Naive thymus-derived CD4-positive, alpha-beta T cell (primary cell): Measurements from ENCODE around the gene HMCN1. TPM values are rescaled to one million over a fixed set of nuclear protein-coding genes. Genes with fewer than 3 reads are reported as not detected.
A peak's percentile ranks its signal among the peaks of the same experiment; 100 is the strongest.

Source experiments
- ATAC-seq: fragments of 150-1000 bp; cut with Tn5 transposase; 2 replicates; pipeline ENCODE4 v1.10.0; 2021; ENCODE audit warnings: mild to moderate bottlenecking, moderate library complexity
- CTCF ChIA-PET: fragments of 350-600 bp; sonication (Branson Sonifier 250); formaldehyde crosslinking; loops from one replicate; lab custom pipeline; 2021; ENCODE audit warnings: antibody characterized with exemption; lab: Charles Lee
- POLR2A ChIA-PET: fragments of 350-600 bp; sonication (Branson Sonifier 250); formaldehyde crosslinking; loops from one replicate; lab custom pipeline; 2021; ENCODE audit warnings: antibody characterized with exemption, inconsistent platforms; lab: Charles Lee
- DNase-seq, 9 donors: peaks; one replicate each; pipeline versions ENCODE4 v3.0.0 to v3.0.0-alpha.2; 2020 to 2022; ENCODE audit warnings: mixed read lengths in 1 of 9
- H3K27ac ChIP-seq: one replicate; pipeline ENCODE4 v1.7.0; 2013; ENCODE audit warnings: mild to moderate bottlenecking, low read depth, low read length, moderate library complexity
- H3K27me3 ChIP-seq, 2 donors: one replicate each; pipeline ENCODE4 v1.7.0; 2013; ENCODE audit warnings: low read length in 2 of 2, mild to moderate bottlenecking in 2 of 2, moderate library complexity in 2 of 2; ENCODE audit not compliant: control insufficient read depth in 2 of 2, insufficient read depth in 2 of 2
- H3K36me3 ChIP-seq, 3 experiments: 1 replicate in 2 of 3; 2 replicates in 1 of 3; pipeline ENCODE4 v1.7.0; 2013; ENCODE audit warnings: low read length in 3 of 3, mild to moderate bottlenecking in 3 of 3, moderate library complexity in 1 of 3; ENCODE audit not compliant: insufficient read depth in 3 of 3, control insufficient read depth in 2 of 3
- H3K4me1 ChIP-seq, 2 donors: one replicate each; pipeline ENCODE4 v1.7.0; 2013; ENCODE audit warnings: low read length in 2 of 2, mild to moderate bottlenecking in 2 of 2, moderate library complexity in 1 of 2; ENCODE audit not compliant: control insufficient read depth in 2 of 2, insufficient read depth in 2 of 2
- H3K4me3 ChIP-seq: 2 replicates; pipeline ENCODE4 v1.7.0; 2013; ENCODE audit warnings: mild to moderate bottlenecking, low read length
- H3K9me3 ChIP-seq, 3 experiments: 1 replicate in 2 of 3; 2 replicates in 1 of 3; pipeline ENCODE4 v1.7.0; 2013; ENCODE audit warnings: low read length in 3 of 3; ENCODE audit not compliant: control insufficient read depth in 2 of 3
- H3K27ac Mint-ChIP-seq, 9 donors: one replicate each; pipeline ENCODE4 v1.8.0; 2020 to 2022; ENCODE audit warnings: mixed read lengths in 9 of 9, mild to moderate bottlenecking in 8 of 9, moderate library complexity in 5 of 9, inconsistent platforms in 2 of 9
- H3K27me3 Mint-ChIP-seq, 5 donors: one replicate each; pipeline ENCODE4 v1.8.0; 2021 to 2022; ENCODE audit warnings: mixed read lengths in 5 of 5, mild to moderate bottlenecking in 1 of 5
- H3K36me3 Mint-ChIP-seq, 5 donors: one replicate each; pipeline ENCODE4 v1.8.0; 2020 to 2022; ENCODE audit warnings: mixed read lengths in 5 of 5, mild to moderate bottlenecking in 3 of 5, inconsistent platforms in 1 of 5
- H3K4me1 Mint-ChIP-seq, 7 donors: one replicate each; pipeline ENCODE4 v1.8.0; 2020 to 2022; ENCODE audit warnings: mixed read lengths in 7 of 7, mild to moderate bottlenecking in 3 of 7, inconsistent platforms in 1 of 7
- H3K4me3 Mint-ChIP-seq, 10 donors: one replicate each; pipeline ENCODE4 v1.8.0; 2020 to 2022; ENCODE audit warnings: mild to moderate bottlenecking in 10 of 10, mixed read lengths in 10 of 10, moderate library complexity in 6 of 10, inconsistent platforms in 2 of 10
- H3K9me3 Mint-ChIP-seq, 11 donors: one replicate each; pipeline ENCODE4 v1.8.0; 2020 to 2022; ENCODE audit warnings: mixed read lengths in 11 of 11, mild to moderate bottlenecking in 4 of 11, inconsistent platforms in 1 of 11, moderate library complexity in 1 of 11
- intact Hi-C, 2 donors: fragments of 100-400 bp; cut with micrococcal nuclease; formaldehyde crosslinking; loops; one replicate each; pipeline ENCODE4 v1.15.1; 2023
- polyA plus RNA-seq, 2 donors: library from polyadenylated mRNA; unstranded; fragments of 300-500 nt; fragmentation: Illumina TruSeq; gene quantifications; one replicate each; pipeline ENCODE4 v1.2.3, GENCODE V29; 2021
- total RNA-seq, 6 experiments: library from RNA in 5 of 6; stranded (reverse) in 5 of 6; gene quantifications; 1 replicate in 5 of 6; 2 replicates in 1 of 6; pipeline ENCODE4 v1.2.3 and lab custom pipeline; 2021 to 2026

The HMCN1 gene
- total and polyA plus RNA-seq, 7 experiments from 2014 or later = under 0.01 to 0.19 (median 0.16) TPM; not detected in 3

GRCh38 chr1:185732951-185733350 is 1.2 kb upstream of the HMCN1 start:
- peaks cover 61 to 82% (median 72%) of the 10 kb centered on the region in 5 donors for H3K27me3 Mint-ChIP-seq
- peaks cover 0 to 15% (median 4%) of the 10 kb centered on the region in 5 donors for H3K36me3 Mint-ChIP-seq
- no peak overlapping the region for H3K27ac ChIP-seq
- H3K9me3 Mint-ChIP-seq = peaks cover 3 to 35% (median 23%) of the 10 kb centered on the region in 11 donors
- peaks cover 12 to 22% (median 16%) of the 10 kb centered on the region in 7 donors for H3K4me1 Mint-ChIP-seq
- H3K9me3 ChIP-seq = peaks cover 0 to 15% (median 0%) of the 10 kb centered on the region in 3 experiments
- no peak overlapping the region for H3K4me3 ChIP-seq
- no peak overlapping the region for H3K27ac Mint-ChIP-seq
- no peak for ATAC-seq
- no peaks in the 10 kb centered on the region for H3K36me3 ChIP-seq
- ChIA-PET POLR2A (no interaction called here), CTCF (no interaction called here)
- no peak for DNase-seq
- peaks cover 0 to 3% of the 10 kb centered on the region in 2 donors for H3K4me1 ChIP-seq
- peaks cover 0 to 5% of the 10 kb centered on the region in 2 donors for H3K27me3 ChIP-seq
- intact Hi-C loops = no loop called here
- H3K4me3 Mint-ChIP-seq = peak overlapping the region in 2 of 10 donors; percentile 71 to 79

- peaks cover 67 to 81% (median 76%) of the 10 kb centered on the region in 5 donors for H3K27me3 Mint-ChIP-seq
- Histone ChIP-seq H3K27me3 (peaks cover 0 to 5% of the 10 kb centered on the region in 2 donors), H3K27ac (no peak overlapping the region), H3K9me3 (peaks cover 0 to 15% (median 0%) of the 10 kb centered on the region in 3 experiments), H3K4me1 (peaks cover 0 to 3% of the 10 kb centered on the region in 2 donors), H3K36me3 (no peaks in the 10 kb centered on the region), H3K4me3 (no peak overlapping the region)
- POLR2A ChIA-PET = no interaction called here
- H3K9me3 Mint-ChIP-seq = peaks cover 3 to 37% (median 25%) of the 10 kb centered on the region in 11 donors
- peak overlapping the region; percentile 49 to 79 (median 72) for H3K4me3 Mint-ChIP-seq
- intact Hi-C loops = no loop called here
- no peak for ATAC-seq
- CTCF ChIA-PET = interaction anchor here (0.5 kb wide), 1 partner anchor 55 kb away, joined by 3 read pairs; no protein-coding TSS in a partner anchor
- peaks cover 12 to 22% (median 16%) of the 10 kb centered on the region in 7 donors for H3K4me1 Mint-ChIP-seq
- H3K27ac Mint-ChIP-seq = no peak overlapping the region
- no peak for DNase-seq
- peaks cover 2 to 24% (median 9%) of the 10 kb centered on the region in 5 donors for H3K36me3 Mint-ChIP-seq
Measured at GRCh38 chr1:185734929-185735700, 924 bp downstream of the HMCN1 start.

- H3K9me3 Mint-ChIP-seq = peaks cover 3 to 35% (median 24%) of the 10 kb centered on the region in 11 donors
- H3K4me3 Mint-ChIP-seq = peak overlapping the region in 1 of 10 donors; percentile 79
- DNase-seq = no peak
- peaks cover 0 to 14% (median 0%) of the 10 kb centered on the region in 3 experiments for H3K9me3 ChIP-seq
- H3K27ac Mint-ChIP-seq = no peak overlapping the region
- no peak overlapping the region for H3K27ac ChIP-seq
- peaks cover 0 to 3% of the 10 kb centered on the region in 2 donors for H3K4me1 ChIP-seq
- ChIA-PET POLR2A (no interaction called here), CTCF (no interaction called here)
- peaks cover 12 to 22% (median 16%) of the 10 kb centered on the region in 7 donors for H3K4me1 Mint-ChIP-seq
- H3K36me3 ChIP-seq = no peaks in the 10 kb centered on the region
- intact Hi-C loops = no loop called here
- peaks cover 62 to 79% (median 75%) of the 10 kb centered on the region in 5 donors for H3K27me3 Mint-ChIP-seq
- H3K36me3 Mint-ChIP-seq = peaks cover 2 to 23% (median 10%) of the 10 kb centered on the region in 5 donors
- peaks cover 0 to 5% of the 10 kb centered on the region in 2 donors for H3K27me3 ChIP-seq
- no peak overlapping the region for H3K4me3 ChIP-seq
- ATAC-seq = no peak
Measured at GRCh38 chr1:185735701-185736064, 1.5 kb downstream of the HMCN1 start.

GRCh38 chr1:185739967-185740366 is 5.8 kb downstream of the HMCN1 start:
- Mint-ChIP-seq H3K4me1 (peaks cover 1 to 6% (median 4%) of the 10 kb centered on the region in 7 donors), H3K9me3 (peaks cover 0 to 22% (median 10%) of the 10 kb centered on the region in 11 donors), H3K27me3 (peaks cover 28 to 63% (median 44%) of the 10 kb centered on the region in 5 donors), H3K36me3 (peaks cover 0 to 11% (median 6%) of the 10 kb centered on the region in 5 donors), H3K27ac (no peak overlapping the region), H3K4me3 (no peak overlapping the region)
- ATAC-seq = no peak
- no peaks in the 10 kb centered on the region for H3K27me3 ChIP-seq
- H3K4me3 ChIP-seq = no peak overlapping the region
- CTCF ChIA-PET = no interaction called here
- intact Hi-C loops = no loop called here
- POLR2A ChIA-PET = no interaction called here
- no peaks in the 10 kb centered on the region for H3K36me3 ChIP-seq
- no peak for DNase-seq
- no peak overlapping the region for H3K27ac ChIP-seq
- H3K4me1 ChIP-seq = no peaks in the 10 kb centered on the region
- peaks cover 0 to 4% (median 0%) of the 10 kb centered on the region in 3 experiments for H3K9me3 ChIP-seq

- POLR2A ChIA-PET = no interaction called here
- H3K27ac Mint-ChIP-seq = no peak overlapping the region
- H3K9me3 Mint-ChIP-seq = peaks cover 0 to 22% (median 10%) of the 10 kb centered on the region in 11 donors
- Histone ChIP-seq H3K4me1 (no peaks in the 10 kb centered on the region), H3K36me3 (no peaks in the 10 kb centered on the region), H3K9me3 (peaks cover 0 to 4% (median 0%) of the 10 kb centered on the region in 3 experiments), H3K4me3 (no peak overlapping the region), H3K27ac (no peak overlapping the region), H3K27me3 (no peaks in the 10 kb centered on the region)
- CTCF ChIA-PET = no interaction called here
- intact Hi-C loops = no loop called here
- no peak for ATAC-seq
- H3K36me3 Mint-ChIP-seq = peaks cover 0 to 11% (median 6%) of the 10 kb centered on the region in 5 donors
- no peak overlapping the region for H3K4me3 Mint-ChIP-seq
- no peak for DNase-seq
- peaks cover 18 to 52% (median 34%) of the 10 kb centered on the region in 5 donors for H3K27me3 Mint-ChIP-seq
- H3K4me1 Mint-ChIP-seq = peaks cover 0 to 2% (median 0%) of the 10 kb centered on the region in 7 donors
Measured at GRCh38 chr1:185741551-185741950, 7.4 kb downstream of the HMCN1 start.

GRCh38 chr1:185742403-185742802 is 8.2 kb downstream of the HMCN1 start:
- Mint-ChIP-seq H3K27ac (no peak overlapping the region), H3K4me1 (peaks cover 0 to 2% (median 0%) of the 10 kb centered on the region in 7 donors), H3K9me3 (peaks cover 0 to 22% (median 10%) of the 10 kb centered on the region in 11 donors), H3K4me3 (no peak overlapping the region), H3K27me3 (peaks cover 14 to 47% (median 33%) of the 10 kb centered on the region in 5 donors), H3K36me3 (peaks cover 0 to 11% (median 6%) of the 10 kb centered on the region in 5 donors)
- Histone ChIP-seq H3K36me3 (no peaks in the 10 kb centered on the region), H3K27ac (no peak overlapping the region), H3K4me3 (no peak overlapping the region), H3K4me1 (no peaks in the 10 kb centered on the region), H3K9me3 (peaks cover 0 to 4% (median 0%) of the 10 kb centered on the region in 3 experiments), H3K27me3 (no peaks in the 10 kb centered on the region)
- ChIA-PET POLR2A (no interaction called here), CTCF (no interaction called here)
- intact Hi-C loops = no loop called here
- DNase-seq (no peak), ATAC-seq (no peak)
